ENCODE results near the gene SOX13. TPM values are rescaled to one million over a fixed set of nuclear protein-coding genes. Genes with fewer than 3 reads are reported as not detected.

SOX13 gene
- total and polyA plus RNA-seq, 10 of the 15 experiments (the other 5 are each of a cell fraction or from before 2014, with no cell fraction given): 0.04 to 0.31 (median 0.11) TPM; not detected in 7

- no peak overlapping the region for H3K9ac ChIP-seq (ENCODE audit: control insufficient read depth, insufficient read depth, low read length)
- no peak for FAIRE-seq
- H3K36me3 ChIP-seq (ENCODE audit: control insufficient read depth in 2 of 2, insufficient read depth in 2 of 2, low read length in 1 of 2): no peaks in the 10 kb centered on the region
- no peak overlapping the region for H3K4me2 ChIP-seq (ENCODE audit: control insufficient read depth, insufficient read depth)
- H3K4me1 ChIP-seq (ENCODE audit: control insufficient read depth, insufficient read depth, low read length): no peaks in the 10 kb centered on the region
- H3K79me2 ChIP-seq (ENCODE audit: control insufficient read depth, insufficient read depth, low read length): no peaks in the 10 kb centered on the region
- no peaks in the 10 kb centered on the region for H3K9me3 ChIP-seq (replicated peaks; ENCODE audit: control insufficient read depth, insufficient read depth, low read length)
- no peak overlapping the region for H3K27ac ChIP-seq (ENCODE audit: control insufficient read depth, insufficient read depth)
- no peak overlapping the region for H3K4me3 ChIP-seq
- no peaks in the 10 kb centered on the region for H4K20me1 ChIP-seq (ENCODE audit: control insufficient read depth, insufficient read depth)
- no TSS peak for BruUV-seq (replicated peaks)
- intact Hi-C loops (cut with micrococcal nuclease; ENCODE audit: unreplicated experiment) (no loop called here), in situ Hi-C loops (cut with MboI) (no loop called here)
- SMC1A ChIA-PET (ENCODE audit: uncharacterized antibody, unreplicated experiment): no interaction called here
- no peak for ATAC-seq
- WGBS (ENCODE audit: insufficient coverage, insufficient replicate concordance, low lambda C conversion rate, missing lambda C conversion rate): 39% methylated on average over 7 of the region's 7 CpGs
- no peak for DNase-seq (ENCODE audit: low read depth, low spot score)
- CTCF ChIA-PET: interaction anchor here (0.8 to 0.9 kb wide), 2 partner anchors 62 to 422 kb away, joined by 3 read pairs; no protein-coding TSS in a partner anchor
- RAD21 ChIA-PET (ENCODE audit: unreplicated experiment): no interaction called here
- POLR2A ChIA-PET: interaction anchor here (0.6 kb wide), 1 partner anchor 185 kb away, joined by 3 read pairs; no protein-coding TSS in a partner anchor
- TF ChIP-seq TBL1XR1 (IDR thresholded peaks at IDR 0.05; ENCODE audit: low read depth, low read length) (no peak), E2F4 (IDR thresholded peaks at IDR 0.05; ENCODE audit: low read depth, low read length) (no peak), CEBPB (IDR thresholded peaks at IDR 0.05; ENCODE audit: borderline replicate concordance in 1 of 2, low read depth in 2 of 2, low read length in 2 of 2) (no peak), ZNF24 (IDR thresholded peaks at IDR 0.05) (no peak)
- TF ChIP-seq, protein P1, sequence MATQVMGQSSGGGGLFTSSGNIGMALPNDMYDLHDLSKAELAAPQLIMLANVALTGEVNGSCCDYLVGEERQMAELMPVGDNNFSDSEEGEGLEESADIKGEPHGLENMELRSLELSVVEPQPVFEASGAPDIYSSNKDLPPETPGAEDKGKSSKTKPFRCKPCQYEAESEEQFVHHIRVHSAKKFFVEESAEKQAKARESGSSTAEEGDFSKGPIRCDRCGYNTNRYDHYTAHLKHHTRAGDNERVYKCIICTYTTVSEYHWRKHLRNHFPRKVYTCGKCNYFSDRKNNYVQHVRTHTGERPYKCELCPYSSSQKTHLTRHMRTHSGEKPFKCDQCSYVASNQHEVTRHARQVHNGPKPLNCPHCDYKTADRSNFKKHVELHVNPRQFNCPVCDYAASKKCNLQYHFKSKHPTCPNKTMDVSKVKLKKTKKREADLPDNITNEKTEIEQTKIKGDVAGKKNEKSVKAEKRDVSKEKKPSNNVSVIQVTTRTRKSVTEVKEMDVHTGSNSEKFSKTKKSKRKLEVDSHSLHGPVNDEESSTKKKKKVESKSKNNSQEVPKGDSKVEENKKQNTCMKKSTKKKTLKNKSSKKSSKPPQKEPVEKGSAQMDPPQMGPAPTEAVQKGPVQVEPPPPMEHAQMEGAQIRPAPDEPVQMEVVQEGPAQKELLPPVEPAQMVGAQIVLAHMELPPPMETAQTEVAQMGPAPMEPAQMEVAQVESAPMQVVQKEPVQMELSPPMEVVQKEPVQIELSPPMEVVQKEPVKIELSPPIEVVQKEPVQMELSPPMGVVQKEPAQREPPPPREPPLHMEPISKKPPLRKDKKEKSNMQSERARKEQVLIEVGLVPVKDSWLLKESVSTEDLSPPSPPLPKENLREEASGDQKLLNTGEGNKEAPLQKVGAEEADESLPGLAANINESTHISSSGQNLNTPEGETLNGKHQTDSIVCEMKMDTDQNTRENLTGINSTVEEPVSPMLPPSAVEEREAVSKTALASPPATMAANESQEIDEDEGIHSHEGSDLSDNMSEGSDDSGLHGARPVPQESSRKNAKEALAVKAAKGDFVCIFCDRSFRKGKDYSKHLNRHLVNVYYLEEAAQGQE (IDR thresholded peaks at IDR 0.05; ENCODE audit: low read depth, low read length): no peak
- no peak overlapping the region for H2AFZ ChIP-seq (ENCODE audit: control insufficient read depth, low read depth, low read length)
- H3K27me3 ChIP-seq (replicated peaks in 1 of 2; ENCODE audit: control insufficient read depth in 2 of 2, insufficient read depth in 2 of 2, low read length in 1 of 2): peaks cover 0 to 1% of the 10 kb centered on the region in 2 experiments; a peak in 3 of 4 replicates
Measured at GRCh38 chr1:204065986-204066300, 7.0 kb upstream of the SOX13 start.
